HCT116 (cell line): ENCODE data around the gene ASB1. TPM values are rescaled to one million over a fixed set of nuclear protein-coding genes. Genes with fewer than 3 reads are reported as not detected.

Source experiments
- ATAC-seq: fragments of 200-7000 bp; cut with Tn5 transposase; 2 replicates; pipeline ENCODE4 v1.9.1; 2020; ENCODE audit warnings: mild to moderate bottlenecking, moderate library complexity
- BruUV-seq: library from RNA; stranded (reverse); fragments of 400-500 nt; replicated peaks from 2 replicates; lab custom pipeline; 2021; lab: Mats Ljungman, UMichigan
- CTCF ChIA-PET: fragments of 300-600 bp; sonication (Branson Sonifier 250); formaldehyde crosslinking; loops from one replicate; lab custom pipeline; 2021; ENCODE audit warnings: antibody characterized with exemption; lab: Charles Lee
- POLR2A ChIA-PET: fragments of 300-600, 350-600 bp; sonication (Branson Sonifier 250); formaldehyde crosslinking; loops from one replicate; lab custom pipeline; 2021; ENCODE audit warnings: antibody characterized with exemption; lab: Charles Lee
- RAD21 ChIA-PET, 2 experiments: fragments of 300-600 bp; sonication (Branson Sonifier 250); formaldehyde crosslinking; loops; one replicate each; lab custom pipeline; 2023; ENCODE audit warnings: low total read pairs in 2 of 2; ENCODE audit not compliant: uncharacterized antibody in 2 of 2, unreplicated experiment in 2 of 2, low non-redundant PET in 1 of 2; lab: Charles Lee
- DNase-seq: peaks from one replicate; pipeline ENCODE4 v3.0.0-alpha.2; 2010; ENCODE audit warnings: low read depth, low spot score
- H2AFZ ChIP-seq: fragments of 200-600 bp; shearing (Covaris generic), sonication (generic); 2 replicates; pipeline ENCODE4 v1.6.1; 2017; ENCODE audit warnings: low read depth, mixed run types, mixed read lengths, antibody characterized with exemption, low read length; ENCODE audit not compliant: poor library complexity, severe bottlenecking
- H3K27ac ChIP-seq: 2 replicates; pipeline ENCODE4 v1.5.1; 2012; ENCODE audit warnings: low read depth, low read length
- H3K27me3 ChIP-seq: fragments of 200-600 bp; sonication (generic); 2 replicates; pipeline ENCODE4 v1.6.1; 2016; ENCODE audit warnings: mixed run types, low read length, mixed read lengths; ENCODE audit not compliant: insufficient read depth
- H3K36me3 ChIP-seq, 2 experiments: fragments of 200-500 bp in 1 of 2; fragments of 200-600 bp in 1 of 2; sonication (Bioruptor generic) in 1 of 2; sonication (generic) in 1 of 2; 2 replicates each; pipeline versions ENCODE4 v1.5.1 to v1.6.1; 2014 to 2016; ENCODE audit warnings: low read length in 2 of 2, inconsistent platforms in 1 of 2, mixed read lengths in 1 of 2, mixed run types in 1 of 2; ENCODE audit not compliant: insufficient read depth in 2 of 2, control insufficient read depth in 1 of 2
- H3K4me1 ChIP-seq, 2 experiments: fragments of 200-600 bp in 1 of 2; sonication (generic) in 1 of 2; 2 replicates each; pipeline versions ENCODE4 v1.5.1 to v1.6.1; 2012 to 2017; ENCODE audit warnings: low read length in 2 of 2, inconsistent platforms in 1 of 2, mild to moderate bottlenecking in 1 of 2, mixed read lengths in 1 of 2, mixed run types in 1 of 2, moderate library complexity in 1 of 2; ENCODE audit not compliant: insufficient read depth in 2 of 2, control insufficient read depth in 1 of 2
- H3K4me2 ChIP-seq: fragments of 200-600 bp; sonication (generic); 2 replicates; pipeline ENCODE4 v1.6.1; 2017; ENCODE audit warnings: mixed run types, low read length, mixed read lengths
- H3K4me3 ChIP-seq, 2 experiments: fragments of 200-600 bp in 1 of 2; sonication (generic) in 1 of 2; replicated peaks in 1 of 2; 2 replicates each; pipeline ENCODE4 v1.5.1; 2011 to 2016; ENCODE audit warnings: low read length in 2 of 2, control low read depth in 1 of 2, low read depth in 1 of 2, mild to moderate bottlenecking in 1 of 2, mixed read lengths in 1 of 2, mixed run types in 1 of 2
- H3K79me2 ChIP-seq: fragments of 200-600 bp; sonication (generic); 2 replicates; pipeline ENCODE4 v1.6.1; 2017; ENCODE audit warnings: mild to moderate bottlenecking, mixed run types, low read length, moderate library complexity, mixed read lengths; ENCODE audit not compliant: insufficient read depth
- H3K9ac ChIP-seq: fragments of 200-600 bp; sonication (generic); 2 replicates; pipeline ENCODE4 v1.6.1; 2016; ENCODE audit warnings: low read length, mixed read lengths
- H3K9me2 ChIP-seq: fragments of 200-600 bp; sonication (generic), shearing (Covaris generic); 2 replicates; pipeline ENCODE4 v1.6.1; 2017; ENCODE audit warnings: mixed run types, mild to moderate bottlenecking, moderate library complexity; ENCODE audit not compliant: insufficient read depth
- H3K9me3 ChIP-seq, 2 experiments: fragments of 200-500 bp in 1 of 2; fragments of 200-600 bp in 1 of 2; sonication (Bioruptor generic) in 1 of 2; sonication (generic) in 1 of 2; 2 replicates each; pipeline ENCODE4 v1.6.1; 2014 to 2017; ENCODE audit warnings: low read length in 2 of 2, mixed read lengths in 2 of 2, inconsistent platforms in 1 of 2, low read depth in 1 of 2, mild to moderate bottlenecking in 1 of 2, mixed run types in 1 of 2, moderate library complexity in 1 of 2; ENCODE audit not compliant: control insufficient read depth in 1 of 2, insufficient read depth in 1 of 2
- H4K20me1 ChIP-seq: fragments of 200-600 bp; sonication (generic), shearing (Covaris generic); 2 replicates; pipeline ENCODE4 v1.6.1; 2017; ENCODE audit warnings: mixed run types, mild to moderate bottlenecking, moderate library complexity; ENCODE audit not compliant: insufficient read depth
- CEBPB ChIP-seq: IDR thresholded peaks from 2 replicates; pipeline ENCODE4 v1.6.1; 2012; ENCODE audit warnings: low read depth
- EGR1 ChIP-seq: IDR thresholded peaks from 2 replicates; pipeline ENCODE4 v1.6.1; 2012; ENCODE audit warnings: low read depth
- EZH2phosphoT487 ChIP-seq: fragments of 200-600 bp; IDR thresholded peaks from 2 replicates; pipeline ENCODE4 v1.6.1; 2018; ENCODE audit warnings: antibody characterized with exemption, borderline replicate concordance
- FOSL1 ChIP-seq: IDR thresholded peaks from 2 replicates; pipeline ENCODE4 v1.6.1; 2012; ENCODE audit warnings: low read depth
- POLR2A ChIP-seq: IDR thresholded peaks from 2 replicates; pipeline ENCODE4 v1.7.0; 2011; ENCODE audit warnings: borderline replicate concordance; ENCODE audit not compliant: insufficient read depth, insufficient read length; ENCODE audit errors: extremely low read depth
- POLR2AphosphoS5 ChIP-seq: IDR thresholded peaks from 2 replicates; pipeline ENCODE4 v1.6.1; 2011; ENCODE audit warnings: mild to moderate bottlenecking, low read depth, low read length, moderate library complexity
- REST ChIP-seq: IDR thresholded peaks from 2 replicates; pipeline ENCODE4 v1.6.1; 2012; ENCODE audit warnings: low read depth
- SIN3A ChIP-seq: IDR thresholded peaks from 2 replicates; pipeline ENCODE4 v1.6.1; 2012; ENCODE audit warnings: low read depth
- SRF ChIP-seq: IDR thresholded peaks from 2 replicates; pipeline ENCODE4 v1.6.1; 2012; ENCODE audit warnings: low read depth
- YY1 ChIP-seq: IDR thresholded peaks from 2 replicates; pipeline ENCODE4 v1.6.1; 2011; ENCODE audit warnings: low read length, low read depth, moderate library complexity, mild to moderate bottlenecking; ENCODE audit not compliant: insufficient replicate concordance; ENCODE audit errors: extremely low read depth
- ZNF274 ChIP-seq: fragments of 200-500 bp; sonication (Bioruptor generic); IDR thresholded peaks from 2 replicates; pipeline ENCODE4 v1.6.1; 2014; ENCODE audit warnings: mild to moderate bottlenecking, low read depth, low read length, inconsistent platforms
- intact Hi-C: fragments of 100-400 bp; cut with micrococcal nuclease; formaldehyde crosslinking; loops from 2 replicates; pipeline ENCODE4 v1.10.0; 2022
- total RNA-seq: library from RNA; stranded (reverse); gene quantifications from one replicate; pipeline ENCODE4 v1.2.1, GENCODE V29; 2021; ENCODE audit not compliant: unreplicated experiment

The ASB1 gene
- total RNA-seq, 1 experiment from 2014 or later = 43.1 TPM

- TF ChIP-seq ZNF274 (no peak), SRF (no peak), EGR1 (no peak), YY1 (no peak), FOSL1 (no peak), EZH2phosphoT487 (no peak), CEBPB (no peak), POLR2A (no peak)
- TF ChIP-seq, all 23 proteins: peak for 0
Measured at GRCh38 chr2:238397356-238397755, 29.4 kb upstream of the ASB1 start (continued).

- no peaks in the 10 kb centered on the region for H3K36me3 ChIP-seq
Measured at GRCh38 chr2:238398577-238398976, 28.1 kb upstream of the ASB1 start.

GRCh38 chr2:238399094-238399493, 27.6 kb upstream of the ASB1 start:
- Histone ChIP-seq H3K27me3 (no peaks in the 10 kb centered on the region), H3K4me1 (no peaks in the 10 kb centered on the region), H3K4me2 (no peak overlapping the region), H3K4me3 (no peak overlapping the region), H3K9me3 (no peaks in the 10 kb centered on the region), H3K27ac (no peak overlapping the region), H3K79me2 (no peaks in the 10 kb centered on the region), H2AFZ (no peak overlapping the region), H3K9ac (no peak overlapping the region), H4K20me1 (no peaks in the 10 kb centered on the region), H3K9me2 (no peaks in the 10 kb centered on the region), H3K36me3 (no peaks in the 10 kb centered on the region)
- ChIA-PET RAD21 (no interaction called here), POLR2A (no interaction called here), CTCF (no interaction called here)
- intact Hi-C loops = no loop called here
- TF ChIP-seq ZNF274 = no peak
- TF ChIP-seq REST = no peak
- ATAC-seq = no peak
- no peak for DNase-seq
- no TSS peak for BruUV-seq

More at GRCh38 chr2:238398577-238398976, 28.1 kb upstream of the ASB1 start:
- H3K79me2 ChIP-seq = no peaks in the 10 kb centered on the region
- no peak for TF ChIP-seq POLR2AphosphoS5
- TF ChIP-seq POLR2A = no peak
- TF ChIP-seq SIN3A = no peak
- TF ChIP-seq, all 23 proteins: peak for 0
- no peak overlapping the region for H3K4me3 ChIP-seq
- no peaks in the 10 kb centered on the region for H4K20me1 ChIP-seq
- no peaks in the 10 kb centered on the region for H3K9me3 ChIP-seq
- no peak overlapping the region for H3K9ac ChIP-seq
- BruUV-seq = no TSS peak
- RAD21 ChIA-PET = no interaction called here
- intact Hi-C loops = no loop called here
- no peaks in the 10 kb centered on the region for H3K4me1 ChIP-seq
- H2AFZ ChIP-seq = no peak overlapping the region
- no peaks in the 10 kb centered on the region for H3K9me2 ChIP-seq
- no peak overlapping the region for H3K4me2 ChIP-seq
- ATAC-seq (no peak), DNase-seq (no peak)
- POLR2A ChIA-PET = no interaction called here
- CTCF ChIA-PET = no interaction called here
- no peaks in the 10 kb centered on the region for H3K27me3 ChIP-seq
- H3K27ac ChIP-seq = no peak overlapping the region
